Measurements from ENCODE around the gene GFRA1.

- TF ChIP-seq, protein P1, sequence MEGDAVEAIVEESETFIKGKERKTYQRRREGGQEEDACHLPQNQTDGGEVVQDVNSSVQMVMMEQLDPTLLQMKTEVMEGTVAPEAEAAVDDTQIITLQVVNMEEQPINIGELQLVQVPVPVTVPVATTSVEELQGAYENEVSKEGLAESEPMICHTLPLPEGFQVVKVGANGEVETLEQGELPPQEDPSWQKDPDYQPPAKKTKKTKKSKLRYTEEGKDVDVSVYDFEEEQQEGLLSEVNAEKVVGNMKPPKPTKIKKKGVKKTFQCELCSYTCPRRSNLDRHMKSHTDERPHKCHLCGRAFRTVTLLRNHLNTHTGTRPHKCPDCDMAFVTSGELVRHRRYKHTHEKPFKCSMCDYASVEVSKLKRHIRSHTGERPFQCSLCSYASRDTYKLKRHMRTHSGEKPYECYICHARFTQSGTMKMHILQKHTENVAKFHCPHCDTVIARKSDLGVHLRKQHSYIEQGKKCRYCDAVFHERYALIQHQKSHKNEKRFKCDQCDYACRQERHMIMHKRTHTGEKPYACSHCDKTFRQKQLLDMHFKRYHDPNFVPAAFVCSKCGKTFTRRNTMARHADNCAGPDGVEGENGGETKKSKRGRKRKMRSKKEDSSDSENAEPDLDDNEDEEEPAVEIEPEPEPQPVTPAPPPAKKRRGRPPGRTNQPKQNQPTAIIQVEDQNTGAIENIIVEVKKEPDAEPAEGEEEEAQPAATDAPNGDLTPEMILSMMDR (optimal IDR thresholded peaks at IDR 0.05 in 1 of 3, IDR thresholded peaks at IDR 0.05 in 1 of 3, conservative IDR thresholded peaks at IDR 0.05 in 1 of 3; ENCODE audit: extremely low read depth in 1 of 3, insufficient read depth in 2 of 3, low read length in 3 of 3) = no peak
- no peak for TF ChIP-seq EZH2 (IDR thresholded peaks at IDR 0.05; ENCODE audit: low read length)
These were observed 69.3 kb downstream of the GFRA1 start for GRCh38 chr10:116203661-116204060.
